HG02973 (cell line): ENCODE measurements around the gene TERT.
"Not testable (repeated sequence)": the region's sequence is repeated elsewhere in the genome, so short reads cannot be mapped to it uniquely, and the experiment has no call there.

Experiments used
- ATAC-seq: cut with Tn5 transposase; IDR thresholded peaks from one replicate; pipeline ENCODE4 v1.9.1; 2021; ENCODE audit warnings: moderate library complexity; ENCODE audit not compliant: unreplicated experiment

The TERT gene

DNA sequence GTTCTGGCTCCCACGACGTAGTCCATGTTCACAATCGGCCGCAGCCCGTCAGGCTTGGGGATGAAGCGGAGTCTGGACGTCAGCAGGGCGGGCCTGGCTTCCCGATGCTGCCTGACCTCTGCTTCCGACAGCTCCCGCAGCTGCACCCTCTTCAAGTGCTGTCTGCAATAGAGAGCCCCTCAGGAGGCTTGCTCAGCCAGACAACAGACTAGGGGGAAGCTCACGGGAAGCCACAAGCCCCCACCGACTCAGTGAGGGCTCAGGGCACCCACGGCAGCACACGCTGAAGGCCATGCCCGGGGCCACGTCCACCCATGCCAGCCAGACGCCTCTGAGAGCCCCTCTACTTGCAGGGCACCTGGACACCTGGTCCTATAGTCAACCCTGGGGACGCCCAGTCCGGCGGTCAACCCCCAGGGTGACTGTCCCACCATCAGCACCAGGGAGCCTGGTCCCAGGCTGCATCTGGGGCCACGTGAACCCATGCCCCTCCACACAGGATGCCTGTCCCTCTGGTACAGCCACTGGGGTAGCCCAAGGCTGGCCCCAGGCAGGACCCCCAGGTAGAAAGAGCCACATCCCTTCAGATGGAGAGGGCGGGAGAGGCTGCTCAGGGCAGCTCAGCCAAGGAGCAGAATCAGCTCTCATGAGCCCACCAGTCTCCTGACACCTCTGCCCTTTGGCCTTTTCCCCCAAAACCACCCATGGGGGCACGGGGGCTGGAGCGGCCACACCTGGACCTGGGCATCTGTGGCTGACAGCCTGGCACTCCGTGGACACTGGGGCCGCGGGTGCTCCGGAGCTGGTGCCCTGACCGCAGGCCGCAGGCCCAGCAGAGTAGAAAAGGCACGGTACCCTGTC lies 14.5 kb downstream of the TERT start:
- no peak for ATAC-seq

DNA sequence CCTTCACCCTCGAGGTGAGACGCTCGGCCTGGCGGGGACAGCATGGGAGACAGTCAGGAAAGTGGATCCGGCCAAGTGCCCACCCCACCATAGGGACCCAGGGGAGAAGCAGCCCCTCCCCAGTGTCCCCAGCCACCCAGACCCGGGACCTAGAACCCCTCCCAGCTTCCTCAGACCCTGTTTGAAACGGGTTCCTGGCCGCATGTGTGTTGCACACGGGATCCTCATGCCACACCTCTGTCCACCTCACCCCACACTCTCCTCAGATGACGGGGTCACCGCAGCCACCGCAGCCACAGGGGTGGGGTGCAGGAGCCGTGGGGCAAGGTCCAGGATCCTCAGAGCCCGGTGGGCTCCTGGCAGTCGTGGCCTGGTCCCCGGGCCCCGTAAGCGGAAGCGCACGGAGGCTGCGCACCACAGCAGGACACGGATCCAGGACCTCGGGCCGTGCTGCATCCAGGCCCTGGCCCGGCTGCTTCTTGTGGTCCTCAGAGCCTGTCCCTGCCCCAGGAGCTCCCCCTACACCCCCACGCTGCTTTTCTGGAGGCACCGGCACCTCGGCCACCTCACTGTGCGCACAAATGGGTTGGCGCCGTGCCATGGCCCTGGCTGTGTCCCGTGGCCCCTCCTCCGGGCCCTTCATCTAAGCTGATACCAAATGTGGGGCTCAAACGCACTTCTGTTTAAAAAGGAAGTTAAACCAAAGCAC lies 15.3 kb downstream of the TERT start:
- no peak for ATAC-seq

DNA sequence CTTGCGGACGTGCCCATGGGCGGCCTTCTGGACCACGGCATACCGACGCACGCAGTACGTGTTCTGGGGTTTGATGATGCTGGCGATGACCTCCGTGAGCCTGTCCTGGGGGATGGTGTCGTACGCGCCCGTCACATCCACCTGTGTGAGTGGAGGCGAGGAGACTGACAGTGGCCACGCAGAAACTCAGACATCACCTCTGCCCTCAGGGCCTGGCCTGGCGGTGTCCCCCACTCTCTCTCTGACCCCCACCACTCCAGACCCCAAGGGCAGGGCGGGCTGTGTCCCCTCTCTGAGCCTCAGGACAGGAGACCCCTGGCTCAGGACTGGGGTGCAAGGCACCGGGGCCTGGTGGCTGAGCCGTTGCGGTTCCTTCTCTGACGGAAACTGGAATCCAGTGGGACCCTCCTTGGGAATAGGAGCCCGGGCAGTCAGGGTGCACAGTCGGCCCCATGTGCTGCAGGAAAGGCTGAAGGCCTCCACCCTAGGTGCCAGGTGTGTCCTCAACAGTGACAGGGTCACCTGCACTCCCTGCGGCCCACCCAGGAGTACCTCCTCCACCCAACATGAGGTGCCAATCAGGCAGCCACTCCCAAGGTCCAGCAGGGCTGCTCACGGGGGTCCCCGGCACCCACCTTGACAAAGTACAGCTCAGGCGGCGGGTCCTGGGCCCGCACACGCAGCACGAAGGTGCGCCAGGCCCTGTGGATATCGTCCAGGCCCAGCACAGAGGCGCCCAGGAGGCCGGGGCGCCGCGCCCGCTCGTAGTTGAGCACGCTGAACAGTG lies 16.0 kb downstream of the TERT start:
- ATAC-seq: no peak

DNA sequence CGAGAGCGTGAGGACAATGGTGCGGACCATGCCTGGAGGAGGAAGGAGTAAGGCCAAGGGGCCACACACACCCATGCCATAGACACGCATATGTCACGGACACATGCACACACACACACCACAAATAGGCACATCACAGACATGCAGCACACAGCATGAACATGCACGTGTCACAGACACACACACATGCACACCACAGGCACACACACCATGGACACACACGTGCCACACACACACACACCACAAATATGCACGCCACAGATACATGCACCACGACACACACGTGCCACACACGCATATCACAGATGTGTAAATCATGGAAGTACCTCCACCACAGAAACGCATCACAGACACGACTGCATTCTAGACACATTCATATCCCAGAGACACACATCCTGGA lies 16.7 kb downstream of the TERT start:
- no peak for ATAC-seq

DNA sequence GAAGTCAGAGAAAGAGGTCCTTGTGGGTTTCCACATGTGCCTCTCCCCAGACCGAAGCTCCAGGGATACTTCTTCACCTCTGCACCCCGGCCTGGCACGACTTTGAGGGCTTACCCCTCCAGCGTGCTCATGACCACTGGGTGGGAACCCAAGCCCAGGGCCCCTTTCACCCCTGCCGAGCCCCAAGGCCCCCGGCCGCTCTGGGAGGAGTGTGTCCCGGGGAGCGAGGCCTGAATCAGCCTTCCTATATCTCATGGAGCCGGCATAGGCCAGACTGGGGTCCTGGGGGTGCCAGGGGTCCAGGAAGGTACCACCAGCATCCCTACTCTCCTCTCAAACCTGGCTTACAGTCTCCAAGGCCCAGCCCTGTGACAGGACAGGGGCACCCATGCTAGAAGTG lies 17.1 kb downstream of the TERT start:
- no peak for ATAC-seq

DNA sequence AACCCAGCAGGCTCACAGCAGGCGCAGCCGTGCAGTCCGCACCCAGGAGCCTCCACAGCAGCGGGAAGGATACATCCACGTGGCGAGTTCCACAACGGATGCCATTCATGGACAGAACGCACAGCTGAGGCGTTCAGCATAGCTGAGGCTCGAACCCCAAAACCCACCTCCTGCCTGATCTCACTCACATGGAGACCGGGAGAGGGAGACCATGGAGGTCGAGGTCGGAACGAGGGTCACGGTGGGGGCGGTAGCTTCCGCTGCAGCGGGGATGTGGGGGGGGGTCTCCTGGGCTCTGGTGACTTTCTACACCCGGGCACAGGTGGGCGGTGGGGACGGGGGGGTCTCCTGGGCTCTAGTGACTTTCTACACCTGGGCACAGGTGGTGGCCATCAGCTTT lies 17.5 kb downstream of the TERT start:
- ATAC-seq: no peak

DNA sequence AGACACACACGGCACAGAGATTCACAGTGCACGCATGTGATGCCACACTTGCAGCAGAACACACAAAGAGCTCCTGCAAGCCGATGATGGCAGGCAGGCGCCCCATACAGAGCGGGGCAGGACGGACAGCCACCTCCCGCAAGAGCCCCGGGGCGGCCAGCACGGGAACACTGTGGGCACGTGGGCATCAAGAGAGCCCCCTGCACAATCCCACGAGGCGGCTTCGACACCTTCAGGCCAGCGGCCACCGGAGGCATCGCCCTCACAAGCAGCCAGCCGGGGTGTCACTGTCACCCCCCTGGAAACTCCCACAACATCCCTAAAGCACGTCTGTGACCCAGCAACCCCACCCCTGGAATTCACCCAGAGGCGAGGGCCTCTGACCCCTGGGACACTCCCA lies 17.9 kb downstream of the TERT start:
- ATAC-seq: no peak

DNA sequence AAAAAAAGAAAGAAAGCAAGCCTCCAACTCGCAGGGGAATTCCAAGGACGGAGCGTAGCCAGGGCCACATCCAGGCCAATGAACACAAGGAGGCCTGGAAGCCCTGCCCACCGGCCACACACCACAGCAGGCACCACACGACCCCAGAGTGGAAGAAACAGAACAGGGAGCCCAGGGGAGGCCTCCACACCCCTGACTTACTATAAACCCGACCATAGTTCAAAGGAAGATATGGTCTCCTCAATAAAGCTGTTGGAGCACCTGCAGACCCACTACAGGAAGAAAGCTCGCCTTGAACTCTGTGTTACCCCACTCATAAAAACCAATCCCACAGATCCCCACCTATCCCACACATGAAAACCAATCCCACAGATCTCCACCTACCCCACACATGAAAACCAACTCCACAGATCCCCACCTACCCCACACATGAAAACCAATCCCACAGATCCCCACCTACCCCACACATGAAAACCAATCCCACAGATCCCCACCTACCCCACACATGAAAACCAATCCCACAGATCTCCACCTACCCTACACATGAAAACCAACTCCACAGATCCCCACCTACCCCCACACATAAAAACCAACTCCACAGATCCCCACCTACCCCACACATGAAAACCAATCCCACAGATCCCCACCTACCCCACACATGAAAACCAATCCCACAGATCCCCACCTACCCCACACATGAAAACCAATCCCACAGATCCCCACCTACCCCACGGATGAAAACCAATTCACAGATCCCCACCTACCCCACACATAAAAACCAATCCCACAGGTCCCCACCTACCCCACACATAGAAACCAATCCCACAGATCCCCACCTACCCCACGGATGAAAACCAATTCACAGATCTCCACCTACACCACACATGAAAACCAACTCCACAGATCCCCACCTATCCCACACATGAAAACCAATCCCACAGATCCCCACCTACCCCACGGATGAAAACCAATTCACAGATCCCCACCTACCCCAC lies 19.2 kb downstream of the TERT start:
- ATAC-seq: not testable (repeated sequence)

DNA sequence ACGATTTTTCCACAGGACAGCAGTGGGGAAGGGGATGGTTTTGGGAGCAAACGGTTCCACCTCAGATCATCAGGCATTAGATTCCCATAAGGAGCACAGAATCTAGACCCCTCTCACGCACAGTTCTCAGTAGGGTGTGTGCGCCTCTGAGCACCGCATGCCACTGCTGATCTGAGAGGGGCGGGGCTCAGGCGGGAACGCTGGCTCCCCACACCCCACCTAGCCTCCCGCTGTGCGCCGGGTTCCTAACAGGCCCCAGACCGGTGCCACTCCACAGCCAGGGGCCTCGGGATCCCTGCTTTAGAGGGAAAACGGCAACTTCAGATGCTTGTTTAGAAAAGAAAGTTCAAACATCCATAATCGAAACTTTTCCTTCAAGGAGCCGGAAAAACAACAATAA lies 20.4 kb downstream of the TERT start:
- no peak for ATAC-seq

DNA sequence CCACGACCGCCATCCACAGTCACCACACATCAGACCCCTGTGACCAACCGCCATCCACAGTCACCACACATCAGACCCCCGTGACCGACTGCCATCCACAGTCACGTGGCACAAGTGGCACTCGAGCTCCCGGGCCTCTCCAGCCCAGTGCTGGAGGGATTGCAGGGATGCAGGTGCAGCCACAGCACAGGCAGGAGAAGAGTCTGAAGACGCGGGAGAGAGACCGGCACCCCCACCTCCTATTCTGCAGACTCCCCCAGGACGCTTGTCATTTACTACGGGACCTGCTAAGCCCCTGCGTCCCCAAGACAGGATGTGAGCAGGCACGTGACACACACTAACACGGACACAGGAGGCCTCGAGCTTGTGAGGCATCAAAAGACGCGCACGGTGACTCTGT lies 21.1 kb downstream of the TERT start:
- ATAC-seq: no peak

DNA sequence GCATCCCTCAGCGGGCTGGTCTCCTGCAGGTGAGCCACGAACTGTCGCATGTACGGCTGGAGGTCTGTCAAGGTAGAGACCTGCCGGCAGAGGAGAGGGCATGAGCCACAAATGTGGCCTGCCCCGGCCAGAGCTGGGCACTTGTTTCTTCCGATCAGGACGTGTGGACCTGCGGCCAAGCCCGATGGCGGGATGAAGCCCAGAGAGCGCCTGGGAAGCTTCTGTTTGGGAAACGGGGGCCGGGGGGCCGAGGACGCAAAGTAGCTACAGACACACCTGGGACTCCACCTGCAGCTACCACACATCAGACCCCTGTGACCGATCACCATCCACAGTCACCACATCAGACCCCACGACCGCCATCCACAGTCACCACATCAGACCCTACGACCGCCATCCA lies 22.7 kb downstream of the TERT start:
- no peak for ATAC-seq

DNA sequence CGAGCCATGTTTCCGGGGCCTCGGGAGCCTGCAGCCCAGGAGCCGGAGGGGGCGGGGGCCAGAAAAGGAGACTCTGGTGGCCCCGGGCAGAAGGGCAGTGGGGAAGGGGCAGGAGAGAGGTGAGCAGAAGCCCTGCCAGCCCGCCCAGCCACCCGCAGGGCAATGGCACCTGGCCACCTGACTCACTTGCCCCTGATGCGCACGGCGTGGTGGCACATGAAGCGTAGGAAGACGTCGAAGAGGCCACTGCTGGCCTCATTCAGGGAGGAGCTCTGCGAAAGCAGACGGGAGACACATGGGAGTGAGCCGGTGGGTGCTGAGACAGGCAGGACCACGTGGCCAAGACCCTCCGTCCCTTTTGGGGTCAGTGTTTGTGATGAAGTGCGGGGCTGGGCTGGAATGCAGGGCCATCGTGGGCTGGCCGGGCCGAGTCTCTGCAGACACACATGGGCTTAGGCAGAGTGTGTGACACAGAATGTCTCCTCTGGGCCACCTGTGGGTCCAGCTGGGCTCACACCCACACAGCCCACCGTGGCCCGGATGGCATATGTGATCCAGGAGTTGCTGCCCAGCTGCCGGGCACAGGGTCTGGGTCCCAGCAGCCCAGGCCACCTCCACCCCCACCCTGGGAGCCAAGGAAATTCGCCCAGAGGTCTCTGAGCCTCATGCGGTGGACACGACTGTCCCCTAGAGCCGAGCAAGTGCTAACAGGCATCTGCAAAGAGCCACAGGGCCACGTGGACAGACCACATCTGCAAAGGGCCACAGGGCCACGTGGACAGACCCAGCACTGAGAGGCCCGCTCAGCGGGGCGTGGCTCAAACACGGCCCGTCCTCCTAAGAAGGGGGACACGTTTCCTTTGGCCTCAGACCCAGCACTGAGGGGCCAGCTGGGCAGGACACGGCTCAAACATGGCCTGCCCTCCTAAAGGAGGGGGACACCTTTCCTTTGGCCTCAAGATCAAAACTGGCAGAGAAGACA lies 23.6 kb downstream of the TERT start:
- ATAC-seq: no peak

DNA sequence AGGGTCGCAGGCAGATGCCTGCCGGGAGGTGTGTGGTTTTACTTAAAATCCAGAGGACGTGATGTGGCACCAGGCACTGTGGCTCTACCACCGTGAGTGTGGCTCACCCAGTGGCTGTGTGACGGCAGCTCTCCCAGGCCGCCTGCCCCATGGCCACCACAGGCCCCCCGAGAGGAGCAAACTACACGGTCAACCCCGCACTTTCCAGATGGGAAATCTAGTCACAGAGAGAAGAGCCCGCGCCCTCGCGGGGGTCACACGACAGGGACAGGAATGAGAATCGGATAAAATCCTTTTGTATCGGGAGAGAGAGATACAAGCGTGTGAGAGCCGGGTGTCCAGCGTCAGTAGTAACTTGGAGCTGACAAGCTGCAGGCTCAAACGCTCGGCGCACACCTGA lies 24.4 kb downstream of the TERT start:
- no peak for ATAC-seq

DNA sequence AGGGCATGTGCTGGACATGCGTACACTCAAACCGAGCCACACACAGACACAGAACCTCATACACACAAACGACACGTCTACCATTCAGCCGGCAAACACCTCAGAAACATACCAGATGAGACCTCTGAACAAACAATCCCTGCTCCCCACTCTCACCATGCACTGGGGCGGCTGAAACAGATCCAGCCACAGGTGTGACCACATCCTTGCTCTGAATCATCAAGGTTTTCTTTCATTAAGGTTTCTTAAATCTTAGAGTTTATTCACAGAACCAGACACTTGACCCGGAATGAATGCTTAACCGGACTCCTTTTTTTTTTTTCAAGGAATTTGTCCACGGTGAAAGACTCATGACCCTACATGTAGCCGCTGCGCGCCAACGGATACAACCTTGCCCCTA lies 26.2 kb downstream of the TERT start:
- ATAC-seq: no peak

DNA sequence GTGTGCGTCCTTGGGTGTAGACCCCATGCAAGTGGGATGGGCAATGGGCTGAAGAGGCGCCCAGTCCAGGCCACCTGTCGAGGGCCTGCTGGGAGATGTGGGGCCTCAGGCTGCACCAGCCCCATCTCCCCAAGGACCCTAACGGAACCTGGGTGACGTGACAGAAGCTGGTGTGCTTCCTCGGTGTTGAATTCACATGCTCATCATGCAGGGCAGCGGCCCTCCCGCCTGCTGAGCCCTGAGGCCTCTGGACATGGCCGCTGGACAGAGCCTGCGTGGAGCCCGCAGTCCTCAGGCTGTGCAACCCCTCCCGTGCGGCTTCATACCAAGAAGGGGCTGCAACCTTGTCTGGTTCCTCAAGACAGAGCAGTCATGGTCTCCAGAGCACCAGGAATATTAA lies 26.8 kb downstream of the TERT start:
- ATAC-seq: no peak

DNA sequence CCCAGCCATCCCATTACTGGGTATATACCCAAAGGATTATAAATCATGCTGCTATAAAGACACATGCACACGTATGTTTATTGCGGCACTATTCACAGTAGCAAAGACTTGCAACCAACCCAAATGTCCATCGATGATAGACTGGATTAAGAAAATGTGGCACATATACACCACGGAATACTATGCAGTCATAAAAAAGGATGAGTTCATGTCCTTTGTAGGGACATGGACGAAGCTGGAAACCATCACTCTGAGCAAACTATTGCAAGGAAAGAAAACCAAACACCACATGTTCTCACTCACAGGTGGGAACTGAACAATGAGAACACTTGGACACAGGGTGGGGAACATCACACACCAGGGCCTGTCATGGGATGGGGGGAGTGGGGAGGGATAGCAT lies 27.4 kb downstream of the TERT start:
- ATAC-seq: not testable (repeated sequence)

DNA sequence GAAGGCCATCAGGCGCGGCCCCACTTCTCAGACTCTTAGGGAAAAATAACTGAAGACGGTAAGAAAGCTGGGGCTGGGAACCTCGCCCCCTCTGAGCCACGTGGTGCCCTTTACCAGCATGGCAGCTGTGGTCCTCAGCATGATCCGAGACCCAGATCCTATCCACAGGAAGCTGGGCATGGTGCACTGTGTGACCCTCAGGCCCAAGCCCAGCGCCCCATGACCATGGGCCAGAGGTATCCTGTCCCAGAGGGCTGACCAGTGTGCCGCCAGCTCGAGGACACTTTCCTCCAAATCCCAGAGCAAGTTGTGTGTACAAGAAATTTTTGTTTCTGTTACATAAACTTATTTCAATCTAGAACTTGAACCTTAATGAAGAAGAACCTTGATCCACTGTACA lies 28.1 kb downstream of the TERT start:
- ATAC-seq: no peak

DNA sequence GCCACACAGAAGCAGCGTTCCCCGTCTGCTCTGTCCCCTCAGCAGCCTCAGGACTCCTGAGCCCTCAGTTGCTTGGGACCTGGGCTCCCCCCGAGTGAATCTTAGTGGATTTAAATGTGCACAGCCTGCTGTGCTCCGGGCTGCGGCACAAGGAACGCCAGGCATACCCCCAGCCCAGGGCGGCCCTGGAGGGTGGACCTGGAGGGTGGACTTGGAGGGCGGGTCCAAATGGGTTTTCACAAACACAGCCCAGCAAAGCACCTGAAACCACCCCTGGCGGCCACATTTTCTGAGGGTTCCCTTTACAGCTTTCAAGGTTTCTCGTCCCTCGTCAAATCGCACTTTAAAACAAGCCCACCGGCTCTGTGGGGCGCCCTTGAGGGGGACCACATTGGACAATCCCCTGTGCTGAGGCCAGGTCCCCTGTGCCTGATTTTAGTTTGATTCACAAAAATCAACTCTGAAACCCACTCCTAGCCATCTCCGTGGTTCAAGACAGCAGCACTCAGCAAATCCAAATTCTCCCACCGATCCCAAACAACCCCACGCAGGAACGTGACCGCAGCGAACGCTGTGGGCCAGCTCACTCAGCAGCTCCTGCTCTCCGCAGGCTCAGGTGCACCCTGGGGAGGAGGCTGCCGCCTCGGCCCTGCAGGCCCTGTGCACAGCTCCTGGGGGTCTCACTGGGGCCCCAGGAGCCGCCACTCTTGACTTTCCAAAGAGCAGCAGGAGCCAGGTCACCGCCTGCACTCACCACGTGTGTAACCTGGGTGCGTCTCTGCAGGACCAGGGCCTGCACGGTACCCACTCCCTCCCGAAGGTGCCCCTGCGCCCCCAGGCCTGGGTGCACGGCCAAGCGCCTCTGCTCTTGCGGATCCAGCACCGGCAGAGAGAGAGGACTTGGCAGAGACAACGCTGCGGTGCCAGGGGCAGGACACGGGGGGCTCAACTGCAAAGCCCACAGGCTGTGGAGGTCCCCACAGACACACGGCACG lies 29.1 kb downstream of the TERT start:
- ATAC-seq: no peak
